Epidermal melanocyte (primary cell): ENCODE results near the gene NAA20.

Source experiments
- DNase-seq: peaks from one replicate; pipeline ENCODE4 v3.0.0; 2011; ENCODE audit warnings: low spot score; ENCODE audit not compliant: insufficient read length

Gene NAA20

GRCh38 chr20:20017001-20017843 lies at the start of gene NAA20:
NAA20 (plus strand) TSS chr20:20017362; CDS start chr20:20017397, 35 bp downstream.
- peak; percentile 89 for DNase-seq

- DNase-seq = no peak
Measured at GRCh38 chr20:19967445-19967844, 49.7 kb upstream of the NAA20 start.

GRCh38 chr20:19968028-19968427 lies 49.1 kb upstream of the NAA20 start:
- no peak for DNase-seq

- DNase-seq = no peak
Measured at GRCh38 chr20:19968466-19969073, 48.6 kb upstream of the NAA20 start.

GRCh38 chr20:19969106-19969505 lies 48.1 kb upstream of the NAA20 start:
- no peak for DNase-seq

- DNase-seq = no peak
Measured at GRCh38 chr20:19969507-19970255, 47.5 kb upstream of the NAA20 start.

GRCh38 chr20:19970256-19970765 lies 46.9 kb upstream of the NAA20 start:
- DNase-seq = no peak

- DNase-seq = no peak
Measured at GRCh38 chr20:19971116-19971515, 46.0 kb upstream of the NAA20 start.

GRCh38 chr20:19973961-19974629 lies 43.1 kb upstream of the NAA20 start:
- DNase-seq = peak; percentile 51

- peak; percentile 67 for DNase-seq
Measured at GRCh38 chr20:19974630-19975435, 42.3 kb upstream of the NAA20 start.

- DNase-seq = no peak
Measured at GRCh38 chr20:19975436-19975799, 41.7 kb upstream of the NAA20 start.

GRCh38 chr20:19975901-19976300 lies 41.3 kb upstream of the NAA20 start:
- DNase-seq = no peak

GRCh38 chr20:19976595-19977372 lies 40.4 kb upstream of the NAA20 start:
- peak; percentile 61 for DNase-seq

- DNase-seq = no peak
Measured at GRCh38 chr20:19977373-19977770, 39.8 kb upstream of the NAA20 start.

GRCh38 chr20:19978511-19979210 lies 38.5 kb upstream of the NAA20 start:
- no peak for DNase-seq

GRCh38 chr20:19981031-19981451 lies 36.1 kb upstream of the NAA20 start:
- no peak for DNase-seq

GRCh38 chr20:19986419-19986818 lies 30.7 kb upstream of the NAA20 start:
- no peak for DNase-seq

- DNase-seq = no peak
Measured at GRCh38 chr20:19987046-19987445, 30.1 kb upstream of the NAA20 start.

GRCh38 chr20:19990850-19991249 lies 26.3 kb upstream of the NAA20 start:
- DNase-seq = no peak
